ENCODE results near the gene MYOM1.
"Not testable (repeated sequence)": the region's sequence is repeated elsewhere in the genome, so short reads cannot be mapped to it uniquely, and the experiment has no call there.

The MYOM1 gene

DNA sequence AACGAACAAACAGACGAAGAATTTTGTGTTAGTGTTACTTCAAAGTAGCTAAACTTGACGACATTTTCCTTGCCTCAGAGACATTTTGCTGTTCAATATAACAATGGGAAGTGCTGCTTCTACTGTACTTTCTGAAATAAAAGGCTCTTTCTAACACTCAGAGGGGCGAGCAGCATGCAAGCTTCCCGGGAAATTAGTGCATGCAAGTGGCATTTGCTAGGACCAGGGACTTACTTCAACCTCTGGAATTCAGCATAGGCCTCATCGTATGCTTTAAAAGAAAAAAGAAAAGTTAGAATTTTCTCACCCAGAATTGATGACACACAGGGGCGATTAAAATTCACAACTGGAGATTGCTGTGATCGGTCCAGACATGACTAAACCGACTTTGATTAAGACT lies 144.3 kb downstream of the MYOM1 start:
- no peak for DNase-seq

DNA sequence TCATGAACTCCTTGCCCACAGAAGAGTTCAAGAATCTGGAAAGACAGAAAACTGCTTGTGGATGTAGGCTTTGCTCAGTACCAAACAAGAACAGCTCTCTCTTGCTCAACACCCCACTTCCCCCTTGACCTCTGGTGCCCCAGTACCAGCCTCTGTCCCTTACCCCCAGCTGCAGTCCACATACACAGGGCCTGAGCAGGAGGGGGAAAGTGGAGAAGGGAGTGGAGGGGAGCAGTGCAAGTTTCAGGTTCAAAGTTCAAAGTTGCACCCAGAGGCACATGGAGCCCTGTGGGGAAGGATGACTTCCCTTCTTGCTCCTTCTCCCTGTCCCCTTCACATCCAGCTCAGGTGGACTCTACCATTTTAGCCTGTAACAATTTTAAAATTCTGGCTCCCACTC lies 145.7 kb downstream of the MYOM1 start:
- DNase-seq: no peak

DNA sequence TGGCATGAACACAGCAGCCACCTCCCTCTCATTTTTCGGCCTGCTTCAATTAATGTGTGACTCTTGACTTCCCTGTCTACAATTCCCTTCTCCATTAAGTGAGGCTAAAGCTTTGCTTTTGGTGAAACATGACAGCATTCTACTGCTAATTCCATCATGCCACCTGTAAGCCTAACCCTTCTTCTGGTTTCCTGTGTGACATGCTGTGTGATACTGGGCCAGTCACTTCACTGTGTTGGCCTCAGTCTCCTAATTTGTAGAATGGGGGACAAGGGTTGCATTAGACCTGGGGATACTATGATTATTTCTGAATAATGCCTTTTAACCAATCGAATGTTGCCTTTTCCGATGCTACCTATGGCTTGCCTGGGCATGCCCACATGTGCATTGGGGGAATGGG lies 146.4 kb downstream of the MYOM1 start:
- not testable (repeated sequence) for DNase-seq

DNA sequence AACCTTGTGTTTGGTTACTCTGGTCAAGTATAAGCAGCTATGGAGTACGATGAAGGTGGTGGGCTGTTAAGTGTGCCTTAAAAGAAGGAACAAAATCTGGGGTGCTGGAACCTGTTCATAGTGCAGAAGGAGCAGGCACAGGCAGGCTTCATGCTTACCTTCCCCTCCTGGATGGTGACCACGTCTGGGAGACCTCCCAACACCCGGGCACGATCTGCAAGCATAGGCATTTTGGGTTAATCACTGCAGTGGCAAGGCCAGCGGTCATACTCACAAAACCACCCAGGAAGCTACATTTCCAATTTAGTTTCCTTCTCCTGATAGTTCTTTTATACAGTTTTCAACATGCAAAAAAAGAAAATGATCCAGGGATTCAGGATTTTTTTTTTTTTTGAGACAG lies 148.1 kb downstream of the MYOM1 start:
- no peak for DNase-seq

DNA sequence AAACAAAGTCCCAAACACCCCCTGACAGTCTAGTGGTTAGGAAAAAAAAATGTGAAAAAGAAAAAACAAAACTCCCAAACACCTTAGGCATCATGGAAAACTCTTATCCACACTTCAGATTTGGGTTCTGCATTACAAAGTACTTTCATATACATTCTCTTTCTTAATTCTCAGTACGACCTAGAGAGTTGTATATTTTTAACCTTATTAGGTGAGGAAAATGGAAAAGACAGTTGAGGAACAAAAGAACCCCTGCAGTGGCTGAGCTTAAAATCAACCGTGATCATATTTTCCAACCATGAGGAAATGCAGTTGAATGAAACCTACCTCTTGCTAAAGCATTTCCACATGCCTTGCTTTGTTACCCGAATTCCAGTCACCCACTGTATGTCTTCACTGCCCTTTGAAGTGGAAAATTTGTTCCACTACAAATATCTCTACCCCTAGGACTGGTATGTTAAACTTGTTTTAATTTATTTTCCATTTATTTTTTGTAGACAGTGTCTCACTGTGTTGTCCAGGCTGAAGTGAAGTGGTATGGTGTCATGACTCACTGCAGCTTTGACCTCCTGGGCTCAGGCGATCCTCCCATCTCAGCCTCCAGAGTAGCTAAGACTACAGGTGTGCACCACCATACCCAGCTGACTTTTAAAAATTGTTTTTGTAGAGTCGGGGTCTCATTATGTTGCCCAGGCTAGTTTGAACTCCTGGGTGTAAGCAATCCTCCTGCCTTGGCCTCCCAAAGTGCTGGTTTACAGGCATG lies 149.9 kb downstream of the MYOM1 start:
- DNase-seq: no peak

DNA sequence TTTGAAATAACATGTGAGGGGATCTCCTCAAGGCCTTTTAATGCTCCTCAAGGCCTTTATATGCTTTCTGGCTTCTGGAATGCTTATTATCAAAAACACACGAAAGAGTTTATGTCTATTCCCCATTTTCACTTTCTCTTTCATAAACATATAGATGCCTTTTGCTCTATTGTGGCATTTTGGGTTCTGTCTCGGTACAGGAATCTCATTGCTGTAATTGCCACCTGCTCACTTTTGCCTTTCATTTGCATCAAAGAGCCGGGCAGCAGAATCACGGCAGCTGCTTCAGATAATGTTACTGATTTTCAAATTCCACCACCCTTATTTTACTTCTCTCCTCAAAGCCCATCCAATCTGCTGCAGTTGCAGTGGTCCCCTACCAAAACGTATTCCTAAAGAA lies 152.0 kb downstream of the MYOM1 start:
- DNase-seq: no peak

DNA sequence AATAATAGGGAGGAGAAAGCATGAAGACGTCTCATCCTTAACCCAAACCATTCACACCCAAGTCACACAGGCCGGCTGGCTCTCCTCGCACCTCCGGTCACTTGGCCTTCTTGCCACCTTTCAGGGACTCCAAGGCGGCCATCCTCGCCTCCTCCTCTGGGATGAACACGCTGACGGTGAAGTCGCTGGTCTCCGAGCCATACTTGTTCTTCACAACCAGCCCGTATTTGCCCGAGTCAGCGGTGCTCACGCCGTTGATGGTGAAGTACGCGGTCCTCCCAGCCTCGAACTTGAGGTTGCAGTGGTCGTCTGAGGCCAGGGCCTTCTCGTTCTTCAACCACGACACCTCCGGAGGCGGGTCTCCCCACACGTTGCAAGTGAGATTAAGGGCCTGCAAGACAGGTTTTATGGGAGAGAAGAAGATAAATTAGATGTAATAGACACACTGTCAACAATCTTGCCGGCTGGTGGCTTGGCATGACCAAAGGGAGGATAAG lies 152.6 kb downstream of the MYOM1 start:
- no peak for DNase-seq

DNA sequence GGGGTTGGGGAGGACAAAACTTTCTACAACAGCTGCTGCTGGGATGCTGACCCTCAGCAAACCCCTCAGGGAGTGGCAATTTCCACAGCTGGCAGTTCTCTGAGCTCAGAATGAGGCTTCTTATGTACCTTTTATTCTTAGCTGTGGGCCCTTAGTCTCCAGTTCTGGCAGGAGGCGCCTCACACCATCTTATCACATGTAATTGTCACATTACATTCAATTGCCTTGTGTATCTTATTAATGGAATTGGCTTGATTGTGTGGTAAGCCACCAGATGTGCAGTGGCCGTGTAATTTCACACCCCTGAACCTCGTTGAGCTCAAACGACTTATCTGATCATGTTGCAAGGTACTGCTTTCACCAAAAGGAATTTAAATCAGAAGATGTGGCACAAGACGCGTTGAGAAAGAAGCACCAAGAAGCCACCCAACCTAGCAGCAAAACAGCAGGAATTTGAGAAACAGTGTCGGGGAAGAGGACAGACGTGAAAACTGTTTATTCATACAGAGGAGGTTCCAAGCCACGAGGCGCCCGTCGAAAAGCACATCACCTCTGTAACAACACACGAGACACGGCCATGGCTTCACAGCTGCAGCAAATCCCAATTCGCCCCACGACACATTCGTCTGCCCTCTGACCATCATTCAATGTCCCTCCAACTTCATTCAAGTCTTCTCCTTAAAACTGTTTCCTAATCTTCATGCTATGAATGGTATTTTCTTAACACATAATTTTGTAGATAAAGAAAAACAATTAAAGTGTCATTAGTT lies 153.2 kb downstream of the MYOM1 start:
- no peak for DNase-seq

DNA sequence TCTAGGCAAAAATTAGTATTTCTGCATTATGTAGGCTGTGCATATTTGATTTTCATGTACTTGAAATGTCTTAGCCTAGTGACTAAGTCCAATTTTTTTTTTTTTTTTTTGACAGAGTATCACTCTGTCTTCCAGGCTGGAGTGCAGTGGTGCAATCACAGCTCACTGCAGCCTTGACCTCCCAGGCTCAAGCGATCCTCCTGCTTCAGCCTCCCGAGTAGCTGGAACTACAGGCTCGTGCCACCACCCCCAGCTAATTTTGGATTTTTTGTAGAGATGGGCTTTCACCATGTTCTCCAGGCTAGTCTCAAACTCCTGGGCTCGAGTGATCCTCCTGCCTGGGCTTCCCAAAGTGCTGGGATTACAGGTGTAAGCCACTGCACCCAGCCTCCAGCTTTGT lies 156.0 kb downstream of the MYOM1 start:
- not testable (repeated sequence) for DNase-seq

DNA sequence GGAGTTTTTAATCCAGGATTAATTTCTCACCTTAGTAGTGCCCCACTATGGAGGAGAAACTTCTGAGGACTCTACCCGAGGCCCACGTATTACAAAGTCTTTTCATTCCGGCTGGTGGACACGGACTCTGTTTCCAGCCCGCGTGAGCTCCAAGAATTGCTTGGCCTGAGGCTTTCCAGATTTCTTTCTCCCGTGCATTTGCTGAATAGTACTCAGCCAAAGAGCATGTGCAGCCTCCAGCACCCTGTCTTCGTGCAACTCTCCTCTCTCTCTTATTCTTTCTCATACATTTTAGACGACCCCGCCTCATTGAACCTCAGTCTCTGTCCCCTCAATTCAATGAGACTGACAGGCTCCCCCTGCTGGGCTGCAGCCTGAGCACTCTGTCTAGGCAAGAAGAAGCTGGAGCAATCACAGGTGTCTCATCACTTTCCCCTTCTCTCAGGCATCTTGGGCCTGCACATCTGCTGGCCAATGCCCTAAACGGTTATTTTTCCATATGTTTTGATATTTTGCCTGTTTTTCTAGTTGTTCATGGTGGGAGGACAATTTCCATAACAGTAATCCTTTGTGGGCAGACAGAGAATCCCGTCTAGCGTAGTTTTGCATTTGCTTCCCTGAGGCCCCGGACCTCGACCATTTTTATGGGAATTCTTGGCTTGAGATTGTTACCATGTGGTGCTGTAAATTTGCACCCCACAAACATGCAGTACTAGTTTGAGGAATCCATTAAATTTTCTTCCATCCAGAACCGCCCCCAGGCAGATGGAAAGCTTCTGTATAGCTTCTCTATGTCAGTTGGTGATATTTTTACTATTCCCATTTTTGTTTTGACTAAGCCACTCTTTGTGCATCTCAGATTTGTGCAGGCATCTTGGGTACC lies 156.7 kb downstream of the MYOM1 start:
- peak; percentile 10 to 38 for DNase-seq

DNA sequence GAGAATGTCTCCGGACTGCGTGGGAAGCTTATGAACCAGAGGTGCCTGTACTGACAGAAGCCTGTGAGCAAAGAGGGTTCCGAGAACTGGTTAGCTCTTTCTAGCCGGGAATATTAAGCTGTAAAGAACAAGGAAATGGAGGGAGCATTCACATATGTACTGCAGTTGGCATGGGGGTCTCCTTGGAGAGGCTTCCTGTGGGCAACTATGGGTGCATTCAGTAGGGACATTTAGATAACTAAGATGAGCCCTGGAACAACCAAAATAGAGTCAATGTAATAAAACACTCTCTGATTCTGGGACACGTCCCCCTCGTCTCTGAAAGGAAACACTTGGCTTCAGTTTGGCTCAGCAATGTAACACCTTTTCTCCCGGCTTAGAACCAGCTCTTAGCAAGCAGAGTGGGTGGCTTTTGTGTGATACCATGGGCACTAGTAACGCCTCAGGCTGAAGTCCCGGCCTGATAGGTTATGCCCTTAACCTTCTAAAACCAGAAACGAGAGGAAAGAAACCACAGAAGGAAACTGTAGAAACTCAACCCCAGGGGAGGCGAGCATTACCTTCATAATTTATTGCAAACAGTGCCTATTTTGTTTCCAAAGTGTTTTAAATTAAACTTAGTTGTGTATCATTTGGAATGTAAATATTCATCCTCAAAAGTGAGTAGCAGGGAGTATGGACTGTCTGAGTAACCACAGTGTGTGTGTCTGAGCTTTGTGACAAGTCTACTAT lies 158.0 kb downstream of the MYOM1 start:
- no peak for DNase-seq

DNA sequence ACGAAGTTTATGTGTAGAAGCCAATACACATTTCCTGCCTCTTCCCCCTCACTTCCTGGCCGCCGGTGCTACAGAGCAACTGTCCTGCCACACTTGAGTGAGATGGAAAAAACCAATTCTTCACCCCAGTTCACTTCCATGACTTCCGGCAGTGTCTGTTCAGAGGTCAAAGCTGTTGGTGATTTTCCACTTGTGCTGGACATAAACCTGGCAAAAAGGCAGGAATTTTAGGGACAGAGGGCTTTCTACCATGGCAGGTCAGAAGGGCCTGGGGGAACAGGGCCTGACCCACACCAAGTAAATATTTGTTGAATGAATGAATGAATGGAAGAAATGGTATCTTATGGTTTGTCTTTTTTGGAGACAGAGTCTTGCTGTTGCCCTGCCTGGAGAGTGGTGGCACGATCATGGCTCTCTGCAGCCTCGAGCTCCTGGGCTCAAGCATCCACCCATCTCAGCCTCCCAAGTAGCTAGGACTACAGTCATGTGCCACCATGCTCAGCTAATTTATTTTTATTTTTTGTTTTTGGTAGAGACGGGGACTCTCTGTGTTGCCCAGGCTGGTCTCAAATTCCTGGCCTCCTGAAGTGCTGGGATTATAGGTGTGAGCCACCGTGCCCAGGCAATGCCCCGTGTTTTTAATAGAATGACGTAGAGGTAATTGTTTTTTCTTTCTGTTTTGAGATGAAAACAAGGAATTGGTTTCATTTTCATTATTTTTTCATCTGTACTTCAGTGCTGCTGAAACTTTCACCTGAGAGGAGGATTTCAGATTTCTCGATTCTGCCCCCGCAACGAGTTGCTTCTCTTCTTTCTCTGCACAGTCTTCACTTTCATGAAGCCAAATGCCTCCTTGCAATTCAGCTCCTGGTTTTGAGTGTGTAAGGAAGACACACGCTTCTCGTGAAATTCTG lies 158.8 kb downstream of the MYOM1 start:
- DNase-seq: no peak

DNA sequence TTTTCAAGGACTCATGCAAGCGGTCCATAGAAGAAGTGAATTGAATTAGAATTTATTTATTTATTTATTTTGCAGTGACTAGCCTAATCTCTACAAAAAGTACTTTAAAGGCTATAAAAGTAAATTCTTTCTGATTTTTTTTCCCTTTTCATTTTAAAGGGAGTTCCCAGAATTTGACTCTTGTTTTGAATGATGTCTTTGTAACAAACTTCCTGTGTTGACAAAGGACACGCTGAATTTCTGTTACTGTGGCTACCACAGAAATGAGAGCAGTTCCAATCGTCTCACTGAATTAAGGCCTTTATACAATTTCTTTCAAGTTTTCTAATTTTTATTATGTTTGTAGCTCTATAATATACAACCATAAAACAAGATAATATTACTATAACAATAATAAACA lies 160.5 kb downstream of the MYOM1 start:
- peak in 1 of 2 donors; percentile 37 for DNase-seq

DNA sequence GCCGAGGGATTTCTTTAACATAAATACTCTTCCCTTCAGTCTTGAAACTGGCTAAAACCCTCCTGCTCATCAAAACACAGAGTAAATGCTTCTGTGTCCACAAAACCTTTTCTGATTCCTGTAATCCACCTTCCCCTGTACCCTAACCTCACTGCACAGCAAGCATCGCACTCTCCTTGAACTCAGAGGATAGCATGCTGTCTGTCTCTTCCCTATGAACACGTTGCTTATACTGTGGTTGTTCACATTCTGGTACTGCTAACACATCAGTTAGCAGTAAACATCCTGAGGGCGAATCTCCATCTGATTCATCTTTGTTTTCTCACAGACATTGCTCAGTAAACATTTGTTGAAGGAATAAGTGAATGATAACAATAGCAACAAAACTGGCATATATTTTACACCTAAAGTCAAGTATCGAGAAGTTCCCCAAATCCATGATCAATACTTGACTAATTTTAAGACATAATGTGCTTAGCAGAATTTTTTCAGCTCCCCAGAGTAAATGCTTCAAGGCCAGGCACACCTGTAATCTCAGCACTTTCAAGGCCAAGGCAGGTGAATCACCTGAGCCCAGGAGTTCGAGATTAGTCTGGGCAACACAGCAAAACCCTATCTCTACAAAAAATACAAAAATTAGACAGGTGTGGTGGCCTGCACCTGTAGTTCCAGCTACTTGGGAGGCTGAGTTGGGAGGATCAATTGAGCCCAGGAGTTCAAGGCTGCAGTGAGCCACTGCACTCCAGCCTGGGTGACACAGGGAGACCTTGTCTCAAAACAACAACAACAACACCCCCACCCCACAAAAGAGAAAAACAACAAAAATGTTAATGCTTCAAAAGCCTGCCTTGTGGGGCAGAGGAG lies 161.2 kb downstream of the MYOM1 start:
- no peak for DNase-seq

DNA sequence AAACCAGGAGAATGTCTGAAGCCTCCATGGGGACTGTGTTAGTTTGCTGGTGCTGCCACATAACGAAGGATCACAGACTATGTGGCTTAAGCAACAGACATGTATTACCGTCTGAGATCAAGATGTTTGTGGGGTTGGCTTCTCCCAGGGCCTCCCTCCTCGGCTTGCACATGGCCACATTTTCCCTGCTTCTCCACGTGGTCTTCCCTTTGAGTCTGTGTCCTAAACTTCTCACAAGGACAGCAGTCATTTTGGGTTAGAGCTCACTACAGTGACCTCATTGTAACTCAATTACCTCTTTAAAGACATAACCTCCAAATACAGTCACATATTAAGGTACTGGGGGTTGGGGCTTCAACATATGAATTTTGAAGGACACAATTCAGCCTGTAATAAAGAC lies 162.2 kb downstream of the MYOM1 start:
- no peak for DNase-seq

DNA sequence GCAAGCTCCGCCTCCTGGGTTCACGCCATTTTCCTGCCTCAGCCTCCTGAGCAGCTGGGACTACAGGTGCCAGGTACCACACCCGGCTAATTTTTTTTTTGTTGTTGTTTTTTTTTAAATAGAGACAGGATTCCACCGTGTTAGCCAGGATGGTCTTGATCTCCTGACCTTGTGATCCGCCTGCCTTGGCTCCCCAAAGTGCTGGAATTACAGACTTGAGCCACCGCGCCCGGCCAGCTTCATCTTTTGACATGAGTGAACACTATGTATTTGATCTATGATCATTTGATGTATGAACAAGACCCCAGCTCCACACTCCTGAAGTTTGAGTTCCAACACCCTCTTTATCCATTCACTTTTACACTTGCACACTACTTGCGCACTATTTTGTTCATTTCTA lies 163.5 kb downstream of the MYOM1 start:
- DNase-seq: no peak

DNA sequence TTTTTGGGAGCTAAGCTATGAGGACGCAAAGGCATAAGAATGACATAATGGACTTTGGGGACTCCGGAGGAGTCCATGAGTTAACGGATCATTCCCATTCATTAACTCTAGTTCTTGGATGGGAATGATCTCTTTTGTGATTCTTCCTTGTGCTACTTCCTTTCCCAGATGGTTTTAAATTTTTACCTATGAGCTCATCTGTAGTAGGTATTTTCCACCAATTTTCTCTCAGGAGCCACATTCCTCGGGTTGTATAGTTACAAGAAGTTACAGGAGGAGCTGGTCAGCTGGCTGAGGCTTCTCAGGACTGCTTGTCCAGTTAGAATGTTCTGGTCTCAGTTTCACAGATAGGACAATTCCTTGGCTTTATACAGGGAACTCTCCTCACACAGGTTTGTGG lies 164.0 kb downstream of the MYOM1 start:
- DNase-seq: no peak

DNA sequence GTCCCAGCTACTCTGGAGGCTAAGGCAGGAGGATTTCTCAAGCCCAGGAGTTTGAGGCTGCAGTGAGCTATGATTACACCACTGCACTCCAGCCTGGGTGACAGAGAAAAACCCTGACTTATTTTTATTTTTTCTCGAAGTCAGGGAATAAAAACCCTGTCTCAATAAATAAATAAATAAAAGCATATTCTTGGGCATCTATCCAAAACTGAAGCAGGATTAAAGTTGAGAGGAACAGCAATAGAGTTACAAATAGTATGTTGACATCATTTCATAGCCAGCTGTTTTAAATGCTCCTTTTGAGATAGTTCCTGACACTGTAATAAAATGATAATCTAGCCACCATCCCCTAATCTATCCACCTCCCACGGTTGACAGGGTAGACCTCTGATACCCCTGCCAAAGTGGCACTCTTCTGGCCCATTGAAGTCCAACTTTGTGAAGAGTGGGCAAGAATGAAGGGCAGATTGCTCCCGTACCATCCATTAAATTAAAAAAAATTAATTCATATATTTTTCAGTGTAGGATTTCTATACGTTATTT lies 164.5 kb downstream of the MYOM1 start:
- DNase-seq: no peak

DNA sequence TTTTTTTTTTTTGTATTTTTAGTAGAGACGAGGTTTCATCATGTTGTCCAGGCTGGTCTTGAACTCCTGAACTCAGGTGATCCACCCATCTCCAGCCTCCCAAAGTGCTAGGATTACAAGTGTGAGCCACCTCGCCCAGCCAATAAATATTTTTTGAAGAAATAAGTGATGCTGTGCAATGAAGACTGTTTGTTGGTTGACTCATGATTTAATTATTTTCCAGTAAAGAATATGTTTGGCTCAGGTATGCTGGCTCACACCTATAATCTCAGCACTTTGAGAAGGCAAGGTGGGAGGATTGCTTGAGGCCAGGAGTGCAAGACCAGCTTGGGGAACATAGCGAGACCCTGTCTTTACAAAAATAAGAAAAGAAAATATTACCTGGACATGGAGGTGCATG lies 165.0 kb downstream of the MYOM1 start:
- no peak for DNase-seq

DNA sequence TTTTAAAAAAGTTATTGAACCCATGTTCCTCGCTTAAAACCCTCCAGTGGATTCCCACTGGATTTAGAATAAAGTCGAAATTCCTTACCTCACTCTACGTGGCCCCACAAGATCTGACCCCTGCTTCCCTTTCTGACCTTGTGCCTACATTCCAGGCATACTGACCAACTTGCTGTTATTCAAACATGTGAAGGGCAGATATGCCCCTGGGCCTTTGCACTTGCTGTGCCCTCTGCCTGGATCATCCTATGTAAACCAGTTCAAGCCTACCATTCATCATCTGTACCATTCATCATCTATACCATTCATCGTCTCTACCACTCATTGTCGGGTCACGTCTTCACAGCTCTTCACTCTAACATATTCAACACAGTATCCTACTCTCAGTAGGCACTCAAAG lies 165.6 kb downstream of the MYOM1 start:
- DNase-seq: no peak
